Right lobe of liver (tissue), 6 donors: Measurements from ENCODE around the gene EIF4E1B. TPM values are rescaled to one million over a fixed set of nuclear protein-coding genes. Genes with fewer than 3 reads are reported as not detected.

Experiments used
- ATAC-seq, 4 donors: fragments of 200-7000 bp; cut with Tn5 transposase; one replicate each; pipeline ENCODE4 v1.9.1; 2020; ENCODE audit warnings: mild to moderate bottlenecking in 4 of 4, moderate library complexity in 4 of 4
- DNase-seq, 3 donors: peaks; one replicate each; pipeline ENCODE4 v3.0.0-alpha.2; 2020
- H3K27ac ChIP-seq, 3 donors: fragments of 200-600 bp; one replicate each; pipeline ENCODE4 v1.8.0; 2022
- H3K27me3 ChIP-seq, 2 donors: fragments of 200-600 bp; one replicate each; pipeline ENCODE4 v1.8.0; 2022
- H3K36me3 ChIP-seq, 4 donors: fragments of 200-600 bp; sonication (generic) in 1 of 4; one replicate each; pipeline versions ENCODE4 v1.5.1 to v1.8.0; 2017 to 2022; ENCODE audit warnings: control low read depth in 1 of 4
- H3K4me1 ChIP-seq, 4 donors: fragments of 200-600 bp; sonication (generic) in 1 of 4; one replicate each; pipeline versions ENCODE4 v1.5.1 to v1.8.0; 2017 to 2022; ENCODE audit warnings: control low read depth in 1 of 4
- H3K4me3 ChIP-seq, 3 donors: fragments of 200-600 bp; one replicate each; pipeline ENCODE4 v1.8.0; 2022
- H3K9me3 ChIP-seq, 4 donors: fragments of 200-600 bp; sonication (generic) in 1 of 4; one replicate each; pipeline versions ENCODE4 v1.5.1 to v1.8.0; 2017 to 2022; ENCODE audit warnings: control low read depth in 1 of 4
- CTCF ChIP-seq, 4 donors: fragments of 200-600 bp in 3 of 4; fragments of 450-650 bp in 1 of 4; IDR thresholded peaks; one replicate each; pipeline versions ENCODE4 v1.5.1 to v1.8.0; 2016 to 2022; ENCODE audit warnings: antibody characterized with exemption in 4 of 4, mild to moderate bottlenecking in 2 of 4
- POLR2A ChIP-seq: fragments of 450-650 bp; IDR thresholded peaks from one replicate; pipeline ENCODE4 v1.6.1; 2017; ENCODE audit warnings: antibody characterized with exemption, mild to moderate bottlenecking
- WGBS: methylation state at CpG from one replicate; pipeline ENCODE4 v1.1.6; 2018; ENCODE audit warnings: low coverage, low lambda C conversion rate; ENCODE audit not compliant: insufficient coverage; ENCODE audit errors: missing lambda C conversion rate; 5-methylcytosine and 5-hydroxymethylcytosine counted together
- intact Hi-C, 2 donors: fragments of 100-400 bp; cut with DNase I; formaldehyde crosslinking; loops; one replicate each; pipeline versions ENCODE4 v1.11.2 to v1.14.1; 2022
- microRNA-seq, 2 donors: library from miRNA; unstranded; fragments of <30 nt; microRNA quantifications; one replicate each; pipeline ENCODE4, GENCODE V29; 2019 to 2020
- small RNA-seq, 2 experiments: library from RNA; depleted of rRNA; stranded (forward); fragments of <200 nt; gene quantifications; one replicate each; pipeline ENCODE3, GENCODE V24; 2016
- total RNA-seq, 6 experiments: library from RNA; depleted of rRNA in 2 of 6; stranded (reverse); fragments of >200 nt in 2 of 6; fragmentation: NEBNext Ultra II Directional in 3 of 6; extraction: Animal tissue kit (Norgen Biotek cat#: 25700) in 3 of 6; gene quantifications; one replicate each; pipeline versions ENCODE4 v1.1.0 to v1.2.4, GENCODE V29; 2016 to 2023
- donor health status: DM: no; HTN: yes; CAD: no.
- donor health status: DM: no; HTN: no; CAD: no.
- donor health status: DM: no; HTN: no; CAD: no.
- donor health status: DM: no; HTN: yes; CAD: no.
- donor health status: DM: no; HTN: yes; CAD: no.

Gene EIF4E1B
- total RNA-seq, 6 experiments from 2014 or later, result not detected

DNA sequence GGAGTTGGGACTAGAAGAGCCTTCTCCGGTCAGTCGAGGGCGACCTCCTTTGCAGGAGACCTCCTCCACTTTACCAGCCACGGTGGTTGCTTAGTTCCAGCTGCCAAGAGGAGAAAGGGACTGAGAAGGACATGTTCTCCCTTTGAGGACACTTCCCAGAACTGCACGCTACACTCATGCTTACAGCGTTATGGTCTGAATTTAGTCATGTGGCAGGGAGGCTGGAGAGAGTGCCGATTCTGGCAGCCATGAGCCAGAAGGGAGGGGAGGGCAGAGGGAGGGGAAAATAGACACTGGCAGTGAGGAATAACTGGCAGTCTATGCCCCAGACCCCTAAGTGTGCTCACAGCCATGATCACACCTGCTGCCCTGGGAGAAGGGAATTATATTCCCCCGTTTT lies 64.6 kb downstream of the EIF4E1B start:
- Histone ChIP-seq H3K27me3 (no peaks in the 10 kb centered on the region), H3K27ac (no peak overlapping the region), H3K4me3 (no peak overlapping the region), H3K36me3 (no peaks in the 10 kb centered on the region), H3K4me1 (no peaks in the 10 kb centered on the region), H3K9me3 (no peaks in the 10 kb centered on the region)
- DNase-seq (no peak), ATAC-seq (no peak)
- TF ChIP-seq POLR2A, result no peak
- TF ChIP-seq CTCF (IDR thresholded peaks at IDR 0.05), result no peak
- intact Hi-C loops, result no loop called here
- 22% methylated on average over 5 of the region's 8 CpGs for WGBS

Small RNA genes lying within 50 kb of the gene (microRNA-seq; reads per million reads assigned to microRNA genes)
- 0 reads per million in 2 donors for gene MIR4281

Small RNA genes lying within 50 kb of the gene (small RNA-seq; reads per million reads assigned to genes)
- gene MIR4281, result 0 reads per million in 2 experiments

Other genes with a start within 250 kb of the EIF4E1B start
- gene NOP16, start 242.1 kb upstream of the EIF4E1B start, total RNA-seq, result 10 to 100 TPM; 12.8 to 19.6 (median 17.2) TPM
- 100 to 1,000 TPM in 2 of 6 experiments, 10 to 100 TPM in 4; 39.0 to 107 (median 56.5) TPM for gene HIGD2A, start 241.9 kb upstream of the EIF4E1B start, total RNA-seq
- 10 to 100 TPM; 28.6 to 73.0 (median 31.3) TPM for gene CLTB, start 214.1 kb upstream of the EIF4E1B start, total RNA-seq
- gene FAF2, start 182.3 kb upstream of the EIF4E1B start, total RNA-seq, result 10 to 100 TPM; 17.5 to 23.3 (median 19.8) TPM
- 10 to 100 TPM in 4 of 6 experiments, 1 to 10 TPM in 2; 5.1 to 16.3 (median 12.7) TPM for gene RNF44, start 93.3 kb upstream of the EIF4E1B start, total RNA-seq
- 10 to 100 TPM in 4 of 6 experiments, 1 to 10 TPM in 2; 6.8 to 89.2 (median 41.2) TPM for gene CDHR2, start 81.3 kb upstream of the EIF4E1B start, total RNA-seq
- under 1 TPM; 0.05 to 0.99 (median 0.30) TPM for gene GPRIN1, start 20.5 kb upstream of the EIF4E1B start, total RNA-seq
- gene SNCB, start 141 bp upstream of the EIF4E1B start, total RNA-seq, result not detected
- 10 to 100 TPM; 10.9 to 20.8 (median 13.6) TPM for gene TSPAN17, start 16.8 kb downstream of the EIF4E1B start, total RNA-seq
- gene UNC5A, start 179.9 kb downstream of the EIF4E1B start, total RNA-seq, result not detected